NCI-H2196 (cell line): ENCODE results near the gene GALNT13.

ENCODE experiments used
- DNase-seq: peaks from one replicate; lab custom pipeline; 2025; ENCODE audit not compliant: unreplicated experiment; lab: John Stamatoyannopoulos, UW

Gene GALNT13

GRCh38 chr2:154394600-154394999, 522.9 kb downstream of the GALNT13 start:
- no peak for DNase-seq

GRCh38 chr2:154400563-154401290, 529.0 kb downstream of the GALNT13 start:
- no peak for DNase-seq

GRCh38 chr2:154402213-154402612, 530.5 kb downstream of the GALNT13 start:
- peak; percentile 4 for DNase-seq

- no peak for DNase-seq
Measured at GRCh38 chr2:154403242-154403790, 531.6 kb downstream of the GALNT13 start.

- no peak for DNase-seq
Measured at GRCh38 chr2:154408786-154409185, 537.1 kb downstream of the GALNT13 start.

GRCh38 chr2:154422251-154422650, 550.5 kb downstream of the GALNT13 start:
- no peak for DNase-seq

- no peak for DNase-seq
Measured at GRCh38 chr2:154425994-154426393, 554.3 kb downstream of the GALNT13 start.

GRCh38 chr2:154427453-154427852, 555.7 kb downstream of the GALNT13 start:
- DNase-seq: no peak

- no peak for DNase-seq
Measured at GRCh38 chr2:154428022-154428421, 556.3 kb downstream of the GALNT13 start.

- no peak for DNase-seq
Measured at GRCh38 chr2:154433010-154433409, 561.3 kb downstream of the GALNT13 start.

- DNase-seq: no peak
Measured at GRCh38 chr2:154437104-154437503, 565.4 kb downstream of the GALNT13 start.

- no peak for DNase-seq
Measured at GRCh38 chr2:154439156-154439555, 567.4 kb downstream of the GALNT13 start.

- DNase-seq: no peak
Measured at GRCh38 chr2:154443919-154444318, 572.2 kb downstream of the GALNT13 start.

GRCh38 chr2:154446324-154446723, 574.6 kb downstream of the GALNT13 start:
- no peak for DNase-seq

GRCh38 chr2:154447727-154448418, 576.2 kb downstream of the GALNT13 start:
- DNase-seq: no peak

- DNase-seq: no peak
Measured at GRCh38 chr2:154449951-154450658, 578.4 kb downstream of the GALNT13 start.

GRCh38 chr2:154452471-154452870, 580.7 kb downstream of the GALNT13 start:
- no peak for DNase-seq

- DNase-seq: no peak
Measured at GRCh38 chr2:154452906-154453493, 581.3 kb downstream of the GALNT13 start.

GRCh38 chr2:154455166-154455565, 583.4 kb downstream of the GALNT13 start:
- DNase-seq: no peak

GRCh38 chr2:154455866-154456265, 584.1 kb downstream of the GALNT13 start:
- DNase-seq: no peak

GRCh38 chr2:154457286-154457685, 585.6 kb downstream of the GALNT13 start:
- no peak for DNase-seq
